ENCODE measurements around the gene TIRAP.
"Not testable (repeated sequence)": the region's sequence is repeated elsewhere in the genome, so short reads cannot be mapped to it uniquely, and the experiment has no call there.

Gene TIRAP

DNA sequence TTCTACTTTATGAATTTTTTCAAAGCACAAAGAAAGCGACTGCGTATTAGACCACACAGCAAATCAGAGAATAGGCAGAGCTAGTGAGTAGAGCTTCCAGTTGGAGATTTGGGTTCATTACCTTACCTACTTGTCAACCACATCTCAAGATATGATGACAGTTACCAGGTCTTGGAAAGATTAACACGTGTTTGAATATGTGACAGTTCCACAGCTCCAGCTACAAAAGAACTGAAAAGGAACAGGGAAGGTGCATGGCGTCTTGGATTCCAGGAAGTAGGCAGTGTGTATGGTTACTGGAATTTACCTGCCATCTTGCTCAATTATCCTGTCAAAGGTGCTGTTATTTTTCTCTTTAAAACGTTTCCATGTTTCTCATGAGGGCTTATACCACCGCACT lies 5.3 kb downstream of the TIRAP start:
- no peak for DNase-seq

DNA sequence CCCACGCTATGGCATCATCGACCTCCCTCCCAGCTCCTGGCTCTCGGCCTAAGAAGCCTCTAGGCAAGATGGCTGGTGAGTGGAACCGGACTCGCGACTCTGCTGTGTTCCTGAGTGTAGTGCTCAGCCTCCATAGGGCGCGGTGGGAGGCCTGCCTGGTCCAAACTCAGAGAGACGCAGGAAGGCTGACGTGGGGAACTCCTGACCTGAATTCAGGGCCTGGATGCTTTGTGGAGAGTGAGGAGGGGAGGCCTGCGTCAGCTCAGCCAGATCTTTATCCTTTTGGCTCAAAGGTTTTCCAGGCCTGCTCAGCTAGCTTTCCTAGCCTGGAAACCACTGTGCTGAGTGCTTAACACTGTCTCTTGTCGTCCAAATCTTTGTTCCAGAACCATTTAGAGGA lies 8.0 kb downstream of the TIRAP start:
- DNase-seq = no peak

- no peak for DNase-seq
These were observed 10.8 kb downstream of the TIRAP start for GRCh38 chr11:126293726-126294125.

DNA sequence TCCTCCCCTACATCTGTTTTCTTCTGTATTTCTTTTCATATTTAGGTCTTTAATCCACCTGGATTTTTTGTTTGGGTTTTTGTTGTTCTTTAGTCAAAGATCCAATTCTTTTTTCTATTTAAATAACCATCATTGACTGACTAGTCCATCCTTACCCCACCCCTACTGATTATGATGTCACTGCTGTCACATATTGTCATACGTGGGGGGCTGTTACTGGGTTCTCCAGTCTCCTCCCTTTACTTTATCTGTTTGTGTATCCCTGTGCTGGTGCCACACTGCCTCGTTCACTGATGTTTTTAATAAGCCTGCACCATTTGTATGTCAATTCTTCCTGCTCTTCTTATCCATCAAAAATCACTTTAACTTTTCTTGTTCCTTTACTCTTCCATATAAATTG lies 14.1 kb downstream of the TIRAP start:
- DNase-seq = no peak

- DNase-seq = peak; percentile 71 to 86 (median 79)
These were observed 20.9 kb downstream of the TIRAP start, which contains the start of gene DCPS for GRCh38 chr11:126303623-126304456. DCPS (plus strand) TSS chr11:126304060; CDS start chr11:126304081, 21 bp downstream.

DNA sequence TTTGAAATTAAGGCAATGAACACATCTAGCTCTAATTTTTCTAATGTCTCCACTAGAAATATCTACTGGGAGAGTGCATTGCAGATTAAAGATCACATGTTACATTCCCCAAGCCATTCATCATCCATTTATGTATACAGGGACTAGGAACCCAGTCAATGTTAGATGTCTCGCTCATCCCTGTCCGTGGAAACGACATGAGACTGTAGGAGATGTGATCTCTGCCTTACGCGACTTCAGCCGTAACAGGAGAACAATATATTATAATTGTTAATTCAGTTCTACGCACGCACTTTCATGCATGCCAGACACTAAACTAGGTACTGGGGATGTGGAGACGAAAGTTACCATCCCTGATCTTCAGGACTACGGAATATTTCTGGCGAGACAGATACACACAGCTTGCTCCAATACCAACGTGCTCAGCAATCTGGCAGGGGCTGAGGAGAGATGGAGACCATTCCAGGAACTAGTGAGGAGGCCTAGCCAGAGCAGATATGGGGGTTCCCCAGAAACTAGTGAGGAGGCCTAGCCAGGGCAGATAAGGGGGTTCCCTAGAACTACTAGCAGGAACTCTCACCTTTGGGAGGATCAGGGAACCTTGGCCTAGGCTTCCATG lies 21.7 kb downstream of the TIRAP start:
- DNase-seq = peak in 1 of 6 experiments; percentile 55

- DNase-seq = no peak
These were observed 22.8 kb downstream of the TIRAP start for GRCh38 chr11:126305699-126306098.

GRCh38 chr11:126307706-126308105 lies 24.8 kb downstream of the TIRAP start:
- DNase-seq = no peak

DNA sequence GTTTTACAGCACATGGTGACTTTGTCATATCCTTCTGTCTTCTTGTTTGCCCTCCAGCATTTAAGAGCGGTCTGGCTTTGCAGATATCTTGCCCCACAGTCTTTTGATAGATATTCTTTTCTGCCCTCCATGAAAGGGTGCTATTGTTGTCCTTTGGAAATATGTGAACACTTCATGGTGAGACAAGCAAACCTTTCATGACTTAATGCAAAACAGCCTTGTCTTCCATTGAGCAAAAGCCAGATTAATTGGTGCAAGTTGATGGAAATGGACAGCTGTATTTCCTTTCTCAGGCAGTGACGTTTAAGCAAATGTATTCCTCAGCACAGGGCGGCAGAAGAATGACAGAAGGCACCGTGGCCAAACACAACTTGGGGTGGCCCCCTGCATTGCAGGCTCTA lies 25.4 kb downstream of the TIRAP start:
- DNase-seq = no peak

DNA sequence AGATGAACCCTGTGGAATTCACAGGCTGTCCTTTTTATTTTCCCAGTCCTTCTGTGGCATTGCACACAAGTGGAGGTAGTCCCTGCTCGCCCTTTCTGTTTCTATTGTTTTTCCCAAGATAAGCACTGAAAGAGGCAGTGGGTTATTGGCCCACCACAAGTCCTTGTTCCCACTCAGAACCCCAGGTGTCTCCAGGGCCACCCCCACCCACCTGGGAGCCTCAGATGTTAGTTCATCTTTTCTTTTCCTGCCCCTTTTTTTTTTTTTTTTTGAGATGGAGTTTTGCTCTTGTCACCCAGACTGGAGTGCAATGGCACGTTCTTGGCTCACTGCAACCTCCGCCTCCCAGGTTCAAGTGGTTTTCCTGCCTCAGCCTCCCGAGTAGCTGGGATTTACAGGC lies 25.9 kb downstream of the TIRAP start:
- not testable (repeated sequence) for DNase-seq

GRCh38 chr11:126310200-126310991 lies 27.5 kb downstream of the TIRAP start:
- DNase-seq = peak; percentile 14 to 54 (median 23)

DNA sequence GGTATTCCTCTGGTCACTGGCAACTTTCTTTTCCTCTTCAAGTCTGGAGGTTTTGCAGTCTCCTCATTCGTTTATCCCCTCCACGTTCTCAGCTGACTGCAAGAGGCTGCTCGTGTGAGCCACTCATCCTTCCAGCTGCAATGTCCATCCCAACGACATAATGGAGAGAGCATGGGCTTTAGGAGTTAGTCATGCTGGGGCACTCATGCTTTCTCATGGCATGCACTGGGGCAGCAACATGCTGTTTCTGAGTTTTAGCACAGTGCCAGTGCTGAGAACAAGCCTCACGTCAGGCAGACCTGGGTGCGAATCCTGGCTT lies 28.1 kb downstream of the TIRAP start:
- DNase-seq = no peak

- no peak for DNase-seq
These were observed 28.8 kb downstream of the TIRAP start for GRCh38 chr11:126311401-126312291.

DNA sequence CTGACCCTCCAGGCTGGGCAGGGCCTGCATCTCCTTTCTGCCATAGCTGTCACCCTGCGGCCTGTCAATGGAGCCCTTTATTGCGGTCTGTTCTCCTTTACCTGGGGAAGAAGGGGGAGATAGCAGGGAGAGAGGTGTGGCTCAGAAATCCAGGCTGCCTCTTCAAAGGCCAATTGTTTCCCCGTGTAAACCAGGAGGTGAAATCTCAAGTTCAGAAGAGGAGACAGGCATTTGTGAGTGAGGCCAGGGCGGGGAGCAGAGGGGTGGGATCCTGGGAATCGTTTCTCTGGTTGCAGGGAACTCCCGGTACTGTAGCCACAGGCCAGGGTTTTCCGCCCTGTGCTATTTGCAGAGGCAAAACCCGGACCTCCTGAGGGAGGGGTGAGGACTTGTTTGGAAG lies 30.1 kb downstream of the TIRAP start:
- DNase-seq = no peak

DNA sequence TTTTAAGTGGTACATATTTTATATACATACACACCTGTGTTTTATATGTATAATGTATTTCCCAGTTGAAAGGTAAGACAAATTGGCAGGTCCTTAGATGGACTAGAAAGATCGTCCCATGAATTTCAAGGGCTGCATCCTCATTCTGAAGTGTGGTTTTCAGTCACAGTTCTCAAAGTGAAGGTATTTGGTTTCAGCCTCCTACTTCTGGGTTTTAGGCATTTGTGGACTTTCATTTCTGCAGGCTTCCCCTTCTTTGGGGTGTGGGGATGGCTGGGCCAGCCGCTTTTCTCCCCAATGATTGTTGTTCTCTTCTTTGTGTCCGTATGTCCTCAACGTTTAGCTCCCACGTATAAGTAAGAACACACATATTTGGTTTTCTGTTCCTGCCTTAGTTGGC lies 30.9 kb downstream of the TIRAP start:
- no peak for DNase-seq

GRCh38 chr11:126317432-126317755 lies 34.5 kb downstream of the TIRAP start:
- DNase-seq = no peak

- peak in 2 of 6 experiments; percentile 3 to 45 for DNase-seq
These were observed 35.1 kb downstream of the TIRAP start for GRCh38 chr11:126317756-126318573.

- peak in 2 of 6 experiments; percentile 11 to 16 for DNase-seq
These were observed 35.9 kb downstream of the TIRAP start for GRCh38 chr11:126318574-126319373.

- DNase-seq = no peak
These were observed 36.5 kb downstream of the TIRAP start for GRCh38 chr11:126319374-126319740.

DNA sequence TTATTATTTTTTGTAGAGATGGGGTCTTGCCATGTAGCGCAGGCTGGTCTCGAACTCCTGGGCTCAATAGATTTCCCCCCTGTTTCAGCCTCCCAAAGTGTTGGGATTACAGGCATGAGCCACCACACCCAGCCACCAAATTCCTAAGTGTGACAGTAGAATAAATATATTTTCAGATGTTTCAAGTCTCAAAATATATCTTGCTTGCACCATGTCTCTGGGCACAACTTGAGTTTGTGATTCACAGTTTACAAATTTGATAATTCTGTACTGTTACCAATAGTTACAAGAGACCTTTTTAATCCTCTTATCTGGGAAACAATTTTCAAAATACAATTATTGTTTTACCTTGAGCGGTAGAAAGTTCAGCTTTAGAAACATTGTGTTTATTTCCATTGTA lies 40.1 kb downstream of the TIRAP start:
- DNase-seq = no peak

All from stimulated activated naive CD4-positive, alpha-beta T cell (primary cell).